HG03571 (cell line): Measurements from ENCODE around the gene RNF141.

Source experiments
- ATAC-seq: cut with Tn5 transposase; IDR thresholded peaks from one replicate; pipeline ENCODE4 v1.9.1; 2021; ENCODE audit not compliant: unreplicated experiment

The RNF141 gene

GRCh38 chr11:10484461-10485180, 56.4 kb downstream of the RNF141 start:
- ATAC-seq, result no peak

- ATAC-seq, result no peak
Observed at GRCh38 chr11:10483584-10483983, 57.4 kb downstream of the RNF141 start.

DNA sequence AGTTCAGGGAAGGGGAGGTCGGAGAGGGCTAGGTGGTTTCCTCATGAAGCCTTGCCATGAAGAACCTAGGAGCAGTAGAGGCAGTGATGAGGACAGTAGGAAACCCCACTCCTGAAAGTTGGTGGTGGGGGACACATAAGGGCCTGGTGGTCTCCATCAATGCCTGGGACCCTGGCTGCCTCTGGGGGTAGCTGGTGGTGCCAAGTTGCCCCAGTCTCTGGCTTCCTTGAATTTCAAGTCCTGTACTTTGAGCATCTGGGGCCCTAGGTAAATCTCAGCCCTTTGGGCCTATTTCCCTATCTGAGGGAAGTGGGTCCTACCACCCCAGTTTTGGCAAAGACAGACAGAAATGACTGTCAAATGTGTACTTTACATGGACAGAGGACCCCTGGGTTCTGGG, 57.8 kb downstream of the RNF141 start:
- ATAC-seq, result no peak

- ATAC-seq, result no peak
Observed at GRCh38 chr11:10481560-10482349, 59.2 kb downstream of the RNF141 start.

GRCh38 chr11:10480760-10481159, 60.2 kb downstream of the RNF141 start:
- ATAC-seq, result no peak

DNA sequence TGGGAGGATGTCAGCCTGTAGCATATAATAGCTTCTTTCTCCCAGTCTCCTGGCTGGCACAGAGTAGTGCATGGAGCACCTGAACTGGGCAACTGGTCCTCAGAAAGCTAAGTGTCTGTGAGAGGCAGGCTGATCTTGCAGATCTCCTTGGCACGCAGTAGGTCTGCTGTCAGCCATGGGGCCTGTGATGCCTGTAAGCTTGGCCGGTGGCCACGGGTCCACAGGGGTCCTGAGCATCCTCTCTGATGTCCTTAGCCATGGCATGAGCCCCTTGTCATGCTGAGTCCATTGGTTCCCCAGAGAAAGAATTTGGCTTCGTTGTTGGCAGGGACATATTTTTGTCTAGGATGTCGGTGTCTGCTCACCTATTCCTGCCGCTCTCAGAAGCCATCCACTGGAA, 61.0 kb downstream of the RNF141 start:
- ATAC-seq, result no peak

DNA sequence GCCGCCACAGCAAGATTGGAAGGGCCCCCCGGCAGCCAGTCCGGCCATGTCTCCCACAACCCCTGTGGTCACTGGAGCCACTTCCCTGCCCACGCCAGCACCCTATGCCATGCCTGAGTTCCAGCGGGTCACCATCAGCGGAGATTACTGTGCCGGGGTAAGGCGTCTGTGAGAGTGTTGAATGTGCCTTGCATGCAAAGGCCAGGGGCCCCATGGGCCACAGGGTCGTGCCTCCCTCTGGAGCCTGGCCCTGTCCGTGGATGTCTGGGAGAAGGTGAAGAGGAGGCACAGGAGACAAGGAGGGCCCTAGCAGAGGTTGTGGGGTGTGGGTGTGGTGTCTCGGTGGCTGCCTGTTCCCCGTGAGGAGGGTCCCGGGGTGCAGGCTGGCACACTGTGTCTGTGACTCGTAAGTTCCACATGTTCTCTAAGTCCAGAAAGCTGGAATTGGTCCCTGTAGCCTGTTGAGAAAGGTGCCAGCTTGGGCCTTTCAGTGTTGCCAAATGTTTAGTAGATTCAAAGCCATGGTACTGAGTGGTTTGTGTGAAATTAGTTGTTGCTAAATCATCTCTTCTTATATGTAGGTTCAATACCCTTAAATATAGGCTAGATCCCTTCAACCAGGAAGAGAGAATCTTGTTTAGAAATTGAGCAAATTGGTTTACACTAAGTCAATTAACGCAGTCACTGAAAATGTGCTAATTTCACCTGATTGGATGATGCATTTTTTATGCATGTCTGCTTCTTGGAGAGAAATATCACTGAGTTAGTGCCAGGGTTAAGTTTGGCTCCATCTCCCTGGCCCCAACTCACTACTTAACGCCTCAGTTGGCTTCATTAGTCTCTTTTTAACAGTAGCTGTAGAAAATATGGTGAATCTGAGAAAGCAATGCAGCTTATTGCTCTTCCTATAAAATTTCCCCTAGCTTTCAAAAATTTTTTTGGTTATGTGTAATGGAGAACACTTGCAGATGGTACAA, 62.1 kb downstream of the RNF141 start:
- ATAC-seq, result no peak

DNA sequence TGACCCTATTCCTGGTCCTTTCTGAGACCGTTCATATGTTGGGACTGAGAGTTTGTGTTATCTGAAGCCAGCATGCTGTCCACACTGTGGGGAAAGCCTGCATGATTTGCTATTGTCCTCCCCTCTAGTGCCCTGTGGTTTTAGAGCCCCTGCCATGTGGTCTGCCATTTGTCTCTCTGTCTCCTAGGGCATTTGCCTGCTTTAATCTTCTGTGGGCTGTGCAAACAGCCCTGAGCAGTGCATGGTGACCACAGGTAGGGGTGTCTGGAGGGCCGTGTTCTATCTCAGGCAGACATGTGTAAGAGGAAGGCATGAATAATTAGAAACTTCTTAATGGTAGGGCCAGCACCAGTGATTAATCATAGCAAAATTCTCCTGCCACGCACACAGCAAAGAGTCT, 62.9 kb downstream of the RNF141 start:
- no peak for ATAC-seq

GRCh38 chr11:10477690-10478046, 63.3 kb downstream of the RNF141 start:
- no peak for ATAC-seq

- ATAC-seq, result no peak
Observed at GRCh38 chr11:10476927-10477689, 63.9 kb downstream of the RNF141 start.

DNA sequence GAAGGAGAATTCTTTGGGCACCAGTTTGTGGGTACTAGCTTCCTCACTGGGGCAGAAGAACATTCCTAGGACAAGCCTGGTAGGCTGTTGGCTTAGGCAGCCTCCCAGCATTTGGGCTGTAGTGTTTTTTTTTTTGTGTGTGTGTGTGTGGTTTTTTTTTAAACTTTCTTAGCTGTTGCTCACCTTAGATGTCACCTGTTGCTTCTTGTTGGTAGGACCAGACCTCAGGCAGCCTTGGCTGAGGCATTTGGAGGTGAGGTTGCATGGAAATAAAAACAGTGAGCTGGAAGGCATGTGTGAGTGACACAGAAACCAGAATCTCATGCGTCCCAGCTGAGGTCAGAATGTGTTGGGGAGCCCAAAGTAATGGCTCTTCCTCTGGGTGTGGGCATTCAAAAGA, 64.6 kb downstream of the RNF141 start:
- no peak for ATAC-seq

GRCh38 chr11:10474551-10474950, 66.4 kb downstream of the RNF141 start:
- no peak for ATAC-seq

- no peak for ATAC-seq
Observed at GRCh38 chr11:10473371-10473770, 67.6 kb downstream of the RNF141 start.

DNA sequence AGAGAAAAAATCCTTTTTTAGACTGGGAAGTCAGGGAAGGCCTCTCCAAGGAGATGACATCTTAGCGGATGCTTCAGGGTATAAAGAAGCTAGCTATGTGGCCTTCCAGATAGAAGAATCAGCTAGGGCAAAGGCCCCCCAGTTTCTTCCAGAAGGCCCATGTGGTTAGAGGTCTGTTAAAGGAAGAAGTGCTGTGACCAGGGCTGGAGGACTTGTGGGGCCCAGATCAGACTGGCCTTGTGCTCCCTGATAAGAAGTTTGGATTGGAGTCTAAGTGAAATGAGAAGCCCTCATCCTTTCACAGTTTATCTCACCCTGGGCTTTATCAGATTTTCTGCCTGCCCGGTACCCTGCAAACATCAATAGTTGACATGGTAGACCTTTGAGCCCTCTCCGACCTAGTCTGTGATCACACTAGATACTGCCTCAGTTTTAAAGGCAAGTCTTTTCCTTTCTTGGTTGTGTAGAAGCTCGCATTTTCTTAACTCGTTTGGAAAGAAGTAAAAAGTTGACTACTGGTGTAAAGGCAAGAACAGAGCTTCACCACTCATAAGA, 78.2 kb downstream of the RNF141 start:
- no peak for ATAC-seq
